WTC11 (cell line): ENCODE measurements around the gene CELSR1.

Experiments used
- FOXJ3 ChIP-seq: sonication (generic); formaldehyde crosslinking; IDR thresholded peaks from 2 replicates; pipeline ENCODE4 v1.9.0; 2021; ENCODE audit warnings: missing genetic modification reagents, mild to moderate bottlenecking, borderline replicate concordance
- NFYB ChIP-seq: sonication (generic); formaldehyde crosslinking; conservative IDR thresholded peaks from 2 replicates; pipeline ENCODE4 v1.8.0; 2022; ENCODE audit warnings: low read depth, missing genetic modification reagents
- TF ChIP-seq, protein P1 (sequence below): sonication (generic); formaldehyde crosslinking; IDR thresholded peaks from 2 replicates; pipeline ENCODE4 v1.8.0; 2022; ENCODE audit warnings: mild to moderate bottlenecking, missing genetic modification reagents
- TF ChIP-seq, protein P2 (sequence below): fragments of 200-600 bp; IDR thresholded peaks from 2 replicates; pipeline ENCODE4 v1.8.0; 2022; ENCODE audit warnings: antibody characterized with exemption

DNA sequence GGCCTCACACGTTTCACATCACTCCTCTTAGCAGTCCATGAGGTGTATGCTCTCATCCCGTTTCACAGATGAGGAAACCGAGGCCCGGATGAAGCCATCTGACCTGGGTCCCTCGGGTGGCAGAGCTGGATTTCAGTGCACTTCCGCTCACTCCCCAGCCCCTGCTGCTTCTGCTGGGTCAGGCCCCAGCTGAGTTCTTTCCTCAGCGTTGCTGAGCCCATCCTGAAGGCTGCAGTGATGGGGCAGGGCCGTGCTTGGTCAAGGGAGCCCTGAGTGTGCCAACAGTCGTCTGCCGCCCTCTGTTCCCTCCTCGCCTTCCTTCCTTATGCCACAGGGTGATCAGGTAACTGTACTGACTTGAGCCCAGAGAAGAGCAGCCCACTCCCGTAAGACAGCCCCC lies 189.8 kb downstream of the CELSR1 start:
- no peak for TF ChIP-seq FOXJ3 (CRISPR knock-in tag)
- TF ChIP-seq, protein P1, sequence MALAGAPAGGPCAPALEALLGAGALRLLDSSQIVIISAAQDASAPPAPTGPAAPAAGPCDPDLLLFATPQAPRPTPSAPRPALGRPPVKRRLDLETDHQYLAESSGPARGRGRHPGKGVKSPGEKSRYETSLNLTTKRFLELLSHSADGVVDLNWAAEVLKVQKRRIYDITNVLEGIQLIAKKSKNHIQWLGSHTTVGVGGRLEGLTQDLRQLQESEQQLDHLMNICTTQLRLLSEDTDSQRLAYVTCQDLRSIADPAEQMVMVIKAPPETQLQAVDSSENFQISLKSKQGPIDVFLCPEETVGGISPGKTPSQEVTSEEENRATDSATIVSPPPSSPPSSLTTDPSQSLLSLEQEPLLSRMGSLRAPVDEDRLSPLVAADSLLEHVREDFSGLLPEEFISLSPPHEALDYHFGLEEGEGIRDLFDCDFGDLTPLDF (CRISPR knock-in tag): no peak
- no peak for TF ChIP-seq NFYB (CRISPR knock-in tag)
- TF ChIP-seq, protein P2, sequence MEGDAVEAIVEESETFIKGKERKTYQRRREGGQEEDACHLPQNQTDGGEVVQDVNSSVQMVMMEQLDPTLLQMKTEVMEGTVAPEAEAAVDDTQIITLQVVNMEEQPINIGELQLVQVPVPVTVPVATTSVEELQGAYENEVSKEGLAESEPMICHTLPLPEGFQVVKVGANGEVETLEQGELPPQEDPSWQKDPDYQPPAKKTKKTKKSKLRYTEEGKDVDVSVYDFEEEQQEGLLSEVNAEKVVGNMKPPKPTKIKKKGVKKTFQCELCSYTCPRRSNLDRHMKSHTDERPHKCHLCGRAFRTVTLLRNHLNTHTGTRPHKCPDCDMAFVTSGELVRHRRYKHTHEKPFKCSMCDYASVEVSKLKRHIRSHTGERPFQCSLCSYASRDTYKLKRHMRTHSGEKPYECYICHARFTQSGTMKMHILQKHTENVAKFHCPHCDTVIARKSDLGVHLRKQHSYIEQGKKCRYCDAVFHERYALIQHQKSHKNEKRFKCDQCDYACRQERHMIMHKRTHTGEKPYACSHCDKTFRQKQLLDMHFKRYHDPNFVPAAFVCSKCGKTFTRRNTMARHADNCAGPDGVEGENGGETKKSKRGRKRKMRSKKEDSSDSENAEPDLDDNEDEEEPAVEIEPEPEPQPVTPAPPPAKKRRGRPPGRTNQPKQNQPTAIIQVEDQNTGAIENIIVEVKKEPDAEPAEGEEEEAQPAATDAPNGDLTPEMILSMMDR: no peak
